SK-N-SH treated with all-trans-retinoic acid at 6 μM for 48 hours (cell line): ENCODE measurements around the gene PPP2R2C.

Source experiments
- ATAC-seq: fragments of 200-7000 bp; cut with Tn5 transposase; 3 replicates; pipeline ENCODE4 v1.9.1; 2020; ENCODE audit warnings: mild to moderate bottlenecking, moderate library complexity
- ARNTL ChIP-seq: fragments of 450-650 bp; formaldehyde crosslinking; IDR thresholded peaks from 2 replicates; pipeline ENCODE4 v1.5.0; 2020; ENCODE audit warnings: low read depth, mild to moderate bottlenecking, moderate library complexity, borderline replicate concordance
- BACH2 ChIP-seq: fragments of 250-450 bp; sonication (Bioruptor Pico); IDR thresholded peaks from 2 replicates; pipeline ENCODE4 v1.9.0; 2021; ENCODE audit warnings: mild to moderate bottlenecking, borderline replicate concordance
- CSDC2 ChIP-seq: fragments of 250-450 bp; sonication (Bioruptor Pico); IDR thresholded peaks from 2 replicates; pipeline ENCODE4 v1.5.0; 2020; ENCODE audit warnings: mild to moderate bottlenecking, moderate library complexity
- CSRNP3 ChIP-seq: fragments of 250-450 bp; sonication (Bioruptor Pico); IDR thresholded peaks from 2 replicates; pipeline ENCODE4 v1.5.1; 2021; ENCODE audit warnings: mild to moderate bottlenecking, moderate library complexity
- ESRRG ChIP-seq: fragments of 250-450 bp; sonication (Bioruptor Pico); IDR thresholded peaks from 2 replicates; pipeline ENCODE4 v1.6.1; 2021; ENCODE audit warnings: mild to moderate bottlenecking
- ISL1 ChIP-seq: fragments of 250-450 bp; sonication (Bioruptor Pico); IDR thresholded peaks from 2 replicates; pipeline ENCODE4 v2.1.2; 2022; ENCODE audit warnings: mild to moderate bottlenecking, moderate library complexity
- OSR1 ChIP-seq: fragments of 250-450 bp; sonication (Bioruptor Pico); IDR thresholded peaks from 2 replicates; pipeline ENCODE4 v1.8.0; 2022; ENCODE audit warnings: moderate library complexity, mild to moderate bottlenecking, inconsistent platforms
- PATZ1 ChIP-seq: fragments of 250-450 bp; sonication (Bioruptor Pico); IDR thresholded peaks from 2 replicates; pipeline ENCODE4 v1.8.0; 2020; ENCODE audit warnings: mild to moderate bottlenecking, moderate library complexity, borderline replicate concordance
- PPARA ChIP-seq: fragments of 250-450 bp; sonication (Bioruptor Pico); IDR thresholded peaks from 2 replicates; pipeline ENCODE4 v1.5.0; 2020; ENCODE audit warnings: mild to moderate bottlenecking, borderline replicate concordance
- RARB ChIP-seq: fragments of 250-450 bp; sonication (Bioruptor Pico); IDR thresholded peaks from 2 replicates; pipeline ENCODE4 v1.8.0; 2021; ENCODE audit warnings: mild to moderate bottlenecking, moderate library complexity
- SNAI2 ChIP-seq: fragments of 250-450 bp; sonication (Bioruptor Pico); IDR thresholded peaks from 2 replicates; pipeline ENCODE4 v1.5.0; 2020; ENCODE audit warnings: mild to moderate bottlenecking, moderate library complexity
- TCF4 ChIP-seq: fragments of 250-450 bp; sonication (Bioruptor Pico); IDR thresholded peaks from 2 replicates; pipeline ENCODE4 v1.8.0; 2021; ENCODE audit warnings: mild to moderate bottlenecking, moderate library complexity, borderline replicate concordance
- TOX ChIP-seq: fragments of 250-450 bp; sonication (Bioruptor Pico); IDR thresholded peaks from 2 replicates; pipeline ENCODE4 v1.8.0; 2021; ENCODE audit warnings: mild to moderate bottlenecking, moderate library complexity, borderline replicate concordance
- ZC3H10 ChIP-seq: fragments of 250-450 bp; sonication (Bioruptor Pico); IDR thresholded peaks from 2 replicates; pipeline ENCODE4 v1.5.1; 2021; ENCODE audit warnings: mild to moderate bottlenecking, moderate library complexity
- ZFP3 ChIP-seq: fragments of 250-450 bp; sonication (Bioruptor Pico); IDR thresholded peaks from 2 replicates; pipeline ENCODE4 v1.5.0; 2020; ENCODE audit warnings: mild to moderate bottlenecking, moderate library complexity
- ZFP30 ChIP-seq: fragments of 450-650 bp; formaldehyde crosslinking; IDR thresholded peaks from 2 replicates; pipeline ENCODE4 v1.5.0; 2022; ENCODE audit warnings: mild to moderate bottlenecking, moderate library complexity
- ZNF565 ChIP-seq: fragments of 450-650 bp; formaldehyde crosslinking; conservative IDR thresholded peaks from 2 replicates; pipeline ENCODE4 v1.5.0; 2020; ENCODE audit warnings: low read depth, mild to moderate bottlenecking, moderate library complexity
- ZNF70 ChIP-seq: fragments of 450-650 bp; formaldehyde crosslinking; IDR thresholded peaks from 2 replicates; pipeline ENCODE4 v1.5.0; 2020; ENCODE audit warnings: mild to moderate bottlenecking, moderate library complexity
- ZNF8 ChIP-seq: fragments of 450-650 bp; formaldehyde crosslinking; IDR thresholded peaks from 2 replicates; pipeline ENCODE4 v1.5.0; 2020; ENCODE audit warnings: mild to moderate bottlenecking, moderate library complexity
- TF ChIP-seq, protein P1 (sequence below): fragments of 250-450 bp; sonication (Bioruptor Pico); IDR thresholded peaks from 2 replicates; pipeline ENCODE4 v1.5.1; 2020; ENCODE audit warnings: low read depth, mild to moderate bottlenecking, moderate library complexity
- TF ChIP-seq, protein P2 (sequence below): fragments of 250-450 bp; sonication (Bioruptor Pico); IDR thresholded peaks from 2 replicates; pipeline ENCODE4 v1.5.0; 2020; ENCODE audit warnings: mild to moderate bottlenecking, moderate library complexity

The PPP2R2C gene

GRCh38 chr4:6409381-6409780 is 63.0 kb downstream of the PPP2R2C start (continued):
- no peak for TF ChIP-seq PATZ1 (CRISPR knock-in tag)
- no peak for TF ChIP-seq ZC3H10 (CRISPR knock-in tag)

- TF ChIP-seq PATZ1 (CRISPR knock-in tag): no peak
- no peak for TF ChIP-seq SNAI2 (CRISPR knock-in tag)
- TF ChIP-seq, protein P1, sequence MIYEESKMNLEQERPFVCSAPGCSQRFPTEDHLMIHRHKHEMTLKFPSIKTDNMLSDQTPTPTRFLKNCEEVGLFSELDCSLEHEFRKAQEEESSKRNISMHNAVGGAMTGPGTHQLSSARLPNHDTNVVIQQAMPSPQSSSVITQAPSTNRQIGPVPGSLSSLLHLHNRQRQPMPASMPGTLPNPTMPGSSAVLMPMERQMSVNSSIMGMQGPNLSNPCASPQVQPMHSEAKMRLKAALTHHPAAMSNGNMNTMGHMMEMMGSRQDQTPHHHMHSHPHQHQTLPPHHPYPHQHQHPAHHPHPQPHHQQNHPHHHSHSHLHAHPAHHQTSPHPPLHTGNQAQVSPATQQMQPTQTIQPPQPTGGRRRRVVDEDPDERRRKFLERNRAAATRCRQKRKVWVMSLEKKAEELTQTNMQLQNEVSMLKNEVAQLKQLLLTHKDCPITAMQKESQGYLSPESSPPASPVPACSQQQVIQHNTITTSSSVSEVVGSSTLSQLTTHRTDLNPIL (CRISPR knock-in tag): no peak
- TF ChIP-seq ZFP3 (CRISPR knock-in tag): no peak
- TF ChIP-seq ESRRG (CRISPR knock-in tag): no peak
- no peak for TF ChIP-seq RARB (CRISPR knock-in tag)
- TF ChIP-seq BACH2: no peak
- no peak for TF ChIP-seq ZFP30 (CRISPR knock-in tag)
- no peak for TF ChIP-seq ZC3H10 (CRISPR knock-in tag)
- TF ChIP-seq, protein P2, sequence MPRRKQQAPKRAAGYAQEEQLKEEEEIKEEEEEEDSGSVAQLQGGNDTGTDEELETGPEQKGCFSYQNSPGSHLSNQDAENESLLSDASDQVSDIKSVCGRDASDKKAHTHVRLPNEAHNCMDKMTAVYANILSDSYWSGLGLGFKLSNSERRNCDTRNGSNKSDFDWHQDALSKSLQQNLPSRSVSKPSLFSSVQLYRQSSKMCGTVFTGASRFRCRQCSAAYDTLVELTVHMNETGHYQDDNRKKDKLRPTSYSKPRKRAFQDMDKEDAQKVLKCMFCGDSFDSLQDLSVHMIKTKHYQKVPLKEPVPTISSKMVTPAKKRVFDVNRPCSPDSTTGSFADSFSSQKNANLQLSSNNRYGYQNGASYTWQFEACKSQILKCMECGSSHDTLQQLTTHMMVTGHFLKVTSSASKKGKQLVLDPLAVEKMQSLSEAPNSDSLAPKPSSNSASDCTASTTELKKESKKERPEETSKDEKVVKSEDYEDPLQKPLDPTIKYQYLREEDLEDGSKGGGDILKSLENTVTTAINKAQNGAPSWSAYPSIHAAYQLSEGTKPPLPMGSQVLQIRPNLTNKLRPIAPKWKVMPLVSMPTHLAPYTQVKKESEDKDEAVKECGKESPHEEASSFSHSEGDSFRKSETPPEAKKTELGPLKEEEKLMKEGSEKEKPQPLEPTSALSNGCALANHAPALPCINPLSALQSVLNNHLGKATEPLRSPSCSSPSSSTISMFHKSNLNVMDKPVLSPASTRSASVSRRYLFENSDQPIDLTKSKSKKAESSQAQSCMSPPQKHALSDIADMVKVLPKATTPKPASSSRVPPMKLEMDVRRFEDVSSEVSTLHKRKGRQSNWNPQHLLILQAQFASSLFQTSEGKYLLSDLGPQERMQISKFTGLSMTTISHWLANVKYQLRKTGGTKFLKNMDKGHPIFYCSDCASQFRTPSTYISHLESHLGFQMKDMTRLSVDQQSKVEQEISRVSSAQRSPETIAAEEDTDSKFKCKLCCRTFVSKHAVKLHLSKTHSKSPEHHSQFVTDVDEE (CRISPR knock-in tag): no peak
- TF ChIP-seq TOX: no peak
- TF ChIP-seq ARNTL (CRISPR knock-in tag): no peak
- ATAC-seq: no peak
Measured at GRCh38 chr4:6408263-6408662, 64.2 kb downstream of the PPP2R2C start.

DNA sequence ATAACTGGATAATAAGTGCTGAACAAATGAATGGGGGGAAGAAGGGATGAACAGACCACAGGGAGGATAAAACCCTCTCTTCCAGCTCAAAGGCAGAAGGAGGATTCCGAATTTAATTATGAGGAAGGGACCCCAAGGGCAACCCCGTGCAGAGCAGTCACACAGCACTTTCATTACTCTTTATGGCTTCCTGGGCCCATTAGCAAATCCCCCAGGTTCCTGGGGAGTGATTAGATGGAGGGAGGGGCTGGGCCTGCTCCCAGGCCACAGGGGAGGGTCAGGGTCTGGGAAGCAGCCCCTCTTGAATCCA is 67.1 kb downstream of the PPP2R2C start:
- ATAC-seq: no peak
- TF ChIP-seq BACH2 (no peak), ZFP3 (CRISPR knock-in tag) (no peak), TOX (no peak), ZNF8 (no peak), CSRNP3 (CRISPR knock-in tag) (no peak), ISL1 (CRISPR knock-in tag) (no peak), ZFP30 (CRISPR knock-in tag) (no peak), TCF4 (CRISPR knock-in tag) (no peak), OSR1 (CRISPR knock-in tag) (no peak), PPARA (CRISPR knock-in tag) (no peak), ZNF70 (no peak), RARB (CRISPR knock-in tag) (no peak), ZNF565 (no peak), ZC3H10 (CRISPR knock-in tag) (no peak), CSDC2 (CRISPR knock-in tag) (no peak)
- TF ChIP-seq, protein P2 (CRISPR knock-in tag): no peak
- TF ChIP-seq, protein P1 (CRISPR knock-in tag): no peak
